AG09309 (cell line): ENCODE results near the gene TMEM235.

Experiments used
- DNase-seq: peaks from one replicate; pipeline ENCODE4 v3.0.0-alpha.2; 2010; ENCODE audit warnings: low read depth
- H3K4me3 ChIP-seq: 2 replicates; pipeline ENCODE4 v1.5.1; 2011; ENCODE audit warnings: mild to moderate bottlenecking, low read depth, low read length, moderate library complexity; ENCODE audit not compliant: control insufficient read depth
- CTCF ChIP-seq: IDR thresholded peaks from 2 replicates; pipeline ENCODE4 v1.5.1; 2011; ENCODE audit warnings: mild to moderate bottlenecking, low read depth, low read length, inconsistent platforms; ENCODE audit not compliant: insufficient read depth, control insufficient read depth; ENCODE audit errors: missing control alignments

The TMEM235 gene

GRCh38 chr17:78238823-78239488, 7.5 kb downstream of the TMEM235 start:
- no peak for DNase-seq
- no peak for TF ChIP-seq CTCF
- no peak overlapping the region for H3K4me3 ChIP-seq

- no peak for TF ChIP-seq CTCF
- H3K4me3 ChIP-seq: no peak overlapping the region
- DNase-seq: no peak
Observed at GRCh38 chr17:78239489-78239931, 8.1 kb downstream of the TMEM235 start.

- no peak for TF ChIP-seq CTCF
- H3K4me3 ChIP-seq: no peak overlapping the region
- DNase-seq: no peak
Observed at GRCh38 chr17:78240012-78240655, 8.7 kb downstream of the TMEM235 start.

GRCh38 chr17:78240839-78241238, 9.4 kb downstream of the TMEM235 start:
- TF ChIP-seq CTCF: no peak
- H3K4me3 ChIP-seq: no peak overlapping the region
- DNase-seq: no peak

- no peak for DNase-seq
- no peak for TF ChIP-seq CTCF
- H3K4me3 ChIP-seq: no peak overlapping the region
Observed at GRCh38 chr17:78241277-78242023, 10.0 kb downstream of the TMEM235 start.

- no peak for DNase-seq
- H3K4me3 ChIP-seq: no peak overlapping the region
- TF ChIP-seq CTCF: no peak
Observed at GRCh38 chr17:78242024-78242742, 10.8 kb downstream of the TMEM235 start.
